PC-9 (cell line): ENCODE results near the gene TRIM71.

Source experiments
- CTCF ChIP-seq: fragments of 200-600 bp; sonication (generic); conservative IDR thresholded peaks from 2 replicates; pipeline ENCODE4 v1.6.1; 2017; ENCODE audit warnings: mixed run types, antibody characterized with exemption, mild to moderate bottlenecking, moderate library complexity
- EZH2 ChIP-seq: fragments of 200-600 bp; sonication (generic); IDR thresholded peaks from 2 replicates; pipeline ENCODE4 v1.8.0; 2017; ENCODE audit warnings: antibody characterized with exemption, low read depth

- TF ChIP-seq CTCF (no peak), EZH2 (no peak)
Observed at GRCh38 chr3:32825601-32826375, 8.0 kb downstream of the TRIM71 start.
